HG02678 (cell line): ENCODE results near the gene CACNA1C.
"Not testable (repeated sequence)": the region's sequence is repeated elsewhere in the genome, so short reads cannot be mapped to it uniquely, and the experiment has no call there.

Experiments
- ATAC-seq: cut with Tn5 transposase; IDR thresholded peaks from one replicate; pipeline ENCODE4 v1.9.1; 2021; ENCODE audit warnings: mild to moderate bottlenecking, moderate library complexity; ENCODE audit not compliant: unreplicated experiment

Gene CACNA1C

GRCh38 chr12:2675776-2676175 is 623.0 kb downstream of the CACNA1C start:
- no peak for ATAC-seq

DNA sequence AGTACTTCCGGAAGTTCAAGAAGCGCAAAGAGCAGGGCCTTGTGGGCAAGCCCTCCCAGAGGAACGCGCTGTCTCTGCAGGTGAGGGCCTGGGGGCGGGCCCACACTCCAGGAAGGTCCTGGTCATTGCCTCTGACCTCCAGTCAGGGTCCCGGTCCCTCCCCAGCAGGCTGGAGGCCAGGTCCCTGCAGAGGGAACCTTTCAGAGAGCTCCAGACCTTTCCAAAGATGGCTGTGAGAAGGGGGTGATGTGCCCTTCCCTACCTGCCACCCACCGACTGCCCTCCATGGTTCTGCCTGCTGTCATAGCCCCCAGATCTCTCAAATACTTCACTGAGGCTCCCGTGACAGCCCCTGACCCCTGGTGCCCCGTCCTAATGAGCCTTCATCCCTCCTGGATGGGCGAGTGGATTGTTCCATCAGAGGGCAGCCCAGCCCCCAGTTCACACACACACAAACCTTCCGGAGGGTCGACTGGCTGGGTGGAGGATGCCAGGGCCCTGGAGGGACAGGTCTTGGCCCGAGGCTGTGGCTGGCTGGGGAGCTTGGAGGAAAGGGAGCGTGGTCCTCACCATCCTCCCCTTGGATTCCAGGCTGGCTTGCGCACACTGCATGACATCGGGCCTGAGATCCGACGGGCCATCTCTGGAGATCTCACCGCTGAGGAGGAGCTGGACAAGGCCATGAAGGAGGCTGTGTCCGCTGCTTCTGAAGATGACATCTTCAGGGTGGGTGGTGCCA is 624.5 kb downstream of the CACNA1C start:
- no peak for ATAC-seq

DNA sequence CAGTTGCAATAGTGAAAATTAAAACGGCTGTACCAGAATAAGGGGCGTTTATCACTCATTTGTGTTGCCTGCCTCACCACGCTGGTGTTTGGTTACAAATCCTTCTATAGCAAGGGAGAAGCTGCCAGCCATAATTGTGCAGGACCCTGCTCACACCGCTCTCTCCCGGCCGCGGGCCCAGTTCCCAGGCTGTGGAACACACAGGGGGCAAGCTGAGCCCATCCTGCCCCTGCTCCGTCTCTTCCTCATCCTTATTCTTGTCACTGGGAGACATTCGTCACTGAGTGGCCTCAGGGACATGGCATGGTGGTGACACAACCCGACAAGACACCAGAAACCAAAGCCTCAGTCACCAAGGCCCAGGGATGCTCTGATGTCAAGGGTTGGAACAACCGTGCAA is 625.6 kb downstream of the CACNA1C start:
- no peak for ATAC-seq

GRCh38 chr12:2679068-2679815 is 626.5 kb downstream of the CACNA1C start:
- no peak for ATAC-seq

DNA sequence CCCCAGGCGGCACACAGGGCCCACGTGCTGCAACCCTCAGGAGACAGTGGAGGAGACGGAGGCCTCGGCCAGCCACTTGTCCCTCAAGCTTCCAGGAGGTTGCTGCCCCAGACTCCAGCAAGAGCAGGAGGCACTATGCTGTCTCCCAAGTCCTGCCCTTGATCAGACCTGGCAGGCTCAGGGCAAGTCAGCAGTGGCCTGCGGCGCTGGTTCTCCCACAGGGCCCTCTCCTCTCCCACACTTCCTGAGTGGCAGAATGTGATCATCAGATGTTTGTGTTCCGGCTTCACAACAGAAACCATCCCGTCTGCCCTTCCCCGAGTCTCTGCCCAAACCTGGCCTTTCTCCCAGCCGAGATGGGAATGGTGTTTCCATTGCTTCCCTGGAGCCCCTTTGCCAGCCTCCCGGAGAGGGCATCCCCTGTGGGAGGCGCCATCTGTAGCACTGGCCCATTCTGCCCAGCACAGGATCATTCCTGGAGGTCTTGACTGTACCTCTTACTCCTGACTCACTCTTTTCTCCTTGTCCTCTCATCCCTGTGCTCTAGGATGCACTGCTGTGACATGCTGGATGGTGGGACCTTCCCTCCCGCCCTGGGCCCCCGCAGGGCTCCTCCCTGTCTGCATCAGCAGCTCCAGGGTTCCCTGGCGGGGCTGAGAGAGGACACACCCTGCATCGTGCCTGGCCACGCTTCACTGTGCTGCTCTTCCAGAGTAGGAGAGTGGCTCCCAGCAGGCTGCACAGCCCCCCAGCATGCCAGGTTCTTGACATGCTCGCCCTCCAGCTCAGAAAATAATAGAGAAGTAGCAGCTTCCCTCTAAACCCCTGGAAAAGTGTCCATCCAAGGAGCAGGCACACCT is 627.3 kb downstream of the CACNA1C start:
- no peak for ATAC-seq

DNA sequence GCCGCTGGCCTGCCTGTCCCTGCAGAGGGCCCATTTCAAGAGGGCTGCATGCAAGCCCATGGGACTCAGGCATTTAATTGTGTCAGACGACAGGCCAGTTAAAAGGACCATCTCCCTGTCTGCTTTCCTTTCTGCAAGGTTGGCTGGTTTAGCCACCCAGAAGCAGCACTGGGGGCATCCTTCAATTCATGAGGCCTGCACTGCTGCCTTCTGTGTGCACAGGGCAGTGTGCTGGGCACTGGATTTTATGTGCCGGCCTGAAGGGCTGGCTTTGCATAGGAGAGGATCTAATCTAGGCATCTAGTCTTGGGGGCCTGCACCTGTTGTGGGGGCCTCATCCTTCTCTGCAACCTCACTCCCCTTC is 627.9 kb downstream of the CACNA1C start:
- ATAC-seq = no peak

DNA sequence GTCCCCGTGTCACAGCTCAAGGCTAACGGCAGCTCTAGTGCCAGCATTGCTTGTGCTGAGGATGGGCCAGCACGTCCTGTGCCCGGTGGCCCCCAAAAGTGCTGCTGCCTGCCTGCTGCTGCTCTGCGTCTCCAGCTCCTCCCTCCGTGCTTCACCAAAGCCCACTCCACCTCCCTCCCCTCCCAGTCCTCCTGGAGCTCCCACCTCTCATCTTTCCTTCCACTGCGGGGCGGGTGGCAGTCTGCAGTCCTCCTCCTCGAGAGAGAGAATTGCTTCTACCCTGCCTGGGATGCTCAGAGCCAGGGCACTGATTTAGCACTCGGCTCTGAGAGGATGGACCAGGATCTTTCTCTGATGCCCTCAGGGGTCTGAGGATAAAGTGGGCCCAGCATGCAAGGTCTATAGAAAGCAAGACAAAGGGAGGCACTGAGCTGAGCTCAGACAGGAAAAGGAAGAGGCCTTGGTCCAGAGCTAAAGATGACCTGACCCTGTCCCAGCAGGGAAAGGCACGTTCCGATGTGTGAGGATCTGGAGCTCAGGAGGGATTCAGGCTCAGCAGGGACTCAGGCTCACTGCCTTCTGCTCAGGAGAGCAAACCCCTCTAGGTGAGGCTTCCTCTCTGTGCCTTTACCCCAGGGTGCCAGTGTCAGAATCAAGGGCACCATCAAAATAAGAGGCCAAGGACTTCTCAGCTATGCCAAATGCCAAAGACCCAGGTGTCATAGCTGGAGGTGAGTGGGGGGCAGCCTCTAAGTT is 628.8 kb downstream of the CACNA1C start:
- no peak for ATAC-seq

DNA sequence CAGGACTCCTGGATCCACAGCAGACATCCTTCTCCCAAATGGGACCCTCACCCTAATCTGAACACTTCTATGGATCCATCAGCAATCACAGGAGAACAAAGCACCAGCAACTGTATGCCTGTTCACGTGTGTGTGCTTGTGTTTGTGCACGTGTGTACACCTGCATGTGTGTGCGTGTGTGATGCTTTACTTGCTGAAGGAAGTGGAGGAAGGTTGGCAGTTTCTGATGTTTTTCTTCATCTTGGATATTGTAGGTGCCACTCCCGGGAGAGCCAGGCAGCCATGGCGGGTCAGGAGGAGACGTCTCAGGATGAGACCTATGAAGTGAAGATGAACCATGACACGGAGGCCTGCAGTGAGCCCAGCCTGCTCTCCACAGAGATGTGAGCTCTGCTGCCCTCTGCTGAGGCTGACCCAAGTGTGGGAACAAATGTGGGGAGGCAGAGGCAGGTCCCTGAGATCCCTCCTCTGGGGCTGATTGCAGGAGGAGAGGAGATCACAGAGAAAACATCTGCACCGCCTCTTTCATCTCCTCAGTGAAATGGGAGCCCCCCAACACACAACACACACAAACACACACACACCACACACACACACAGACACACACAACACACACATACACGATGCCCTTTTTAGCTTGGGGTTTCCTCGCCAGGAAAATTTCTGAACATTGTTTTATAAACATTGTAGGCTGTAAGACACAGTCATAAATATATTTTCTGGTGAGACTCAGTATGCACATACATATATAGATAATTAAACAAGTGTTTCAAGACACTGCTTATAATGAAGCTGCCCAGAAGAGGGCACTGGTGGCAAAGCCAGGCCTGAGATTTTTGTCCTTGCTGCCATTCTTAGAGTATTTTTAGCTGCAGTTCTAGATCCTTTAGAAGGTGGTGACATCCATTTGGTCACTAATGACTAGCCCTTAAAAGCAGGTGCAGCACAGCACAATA is 629.8 kb downstream of the CACNA1C start:
- ATAC-seq = no peak

- no peak for ATAC-seq
Observed at GRCh38 chr12:2683283-2684025, 630.7 kb downstream of the CACNA1C start.

DNA sequence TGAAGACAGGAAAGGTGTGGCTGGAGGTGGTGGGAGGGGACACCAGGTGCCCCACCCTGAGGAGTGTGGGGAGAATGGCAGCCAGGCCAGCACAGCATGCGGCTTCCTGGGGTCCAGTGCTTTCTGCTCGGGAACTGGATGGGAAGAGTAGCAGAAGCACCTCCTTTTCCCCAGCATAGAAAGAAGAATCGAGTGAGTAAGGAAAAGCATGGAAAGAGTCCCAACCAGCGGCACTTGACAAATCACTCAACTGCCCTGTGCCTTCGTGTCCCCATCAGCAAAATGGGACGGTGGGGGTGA is 631.2 kb downstream of the CACNA1C start:
- not testable (repeated sequence) for ATAC-seq

DNA sequence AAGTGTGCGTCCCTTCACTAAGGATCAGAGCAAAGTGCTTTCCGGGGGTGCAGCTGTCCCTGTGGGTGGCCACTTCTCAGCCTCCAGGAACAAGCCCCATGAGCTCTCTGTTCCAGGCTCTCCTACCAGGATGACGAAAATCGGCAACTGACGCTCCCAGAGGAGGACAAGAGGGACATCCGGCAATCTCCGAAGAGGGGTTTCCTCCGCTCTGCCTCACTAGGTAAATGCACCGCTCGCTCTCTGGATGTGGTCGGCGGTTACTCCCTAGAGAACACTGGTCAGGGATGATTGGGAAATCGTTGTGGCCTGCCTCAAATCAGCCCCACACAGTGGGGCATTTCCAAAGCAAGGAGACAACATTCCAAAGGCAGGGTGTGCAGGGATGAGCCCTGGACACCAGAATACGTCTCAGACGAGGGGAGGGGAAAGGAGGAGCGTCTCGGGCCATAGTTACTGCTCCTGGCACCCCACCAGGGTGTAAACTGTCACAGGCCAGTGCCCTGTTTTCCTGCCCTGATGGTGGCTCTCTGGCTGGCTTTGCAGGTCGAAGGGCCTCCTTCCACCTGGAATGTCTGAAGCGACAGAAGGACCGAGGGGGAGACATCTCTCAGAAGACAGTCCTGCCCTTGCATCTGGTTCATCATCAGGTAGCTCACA is 633.0 kb downstream of the CACNA1C start:
- ATAC-seq = not testable (repeated sequence)

DNA sequence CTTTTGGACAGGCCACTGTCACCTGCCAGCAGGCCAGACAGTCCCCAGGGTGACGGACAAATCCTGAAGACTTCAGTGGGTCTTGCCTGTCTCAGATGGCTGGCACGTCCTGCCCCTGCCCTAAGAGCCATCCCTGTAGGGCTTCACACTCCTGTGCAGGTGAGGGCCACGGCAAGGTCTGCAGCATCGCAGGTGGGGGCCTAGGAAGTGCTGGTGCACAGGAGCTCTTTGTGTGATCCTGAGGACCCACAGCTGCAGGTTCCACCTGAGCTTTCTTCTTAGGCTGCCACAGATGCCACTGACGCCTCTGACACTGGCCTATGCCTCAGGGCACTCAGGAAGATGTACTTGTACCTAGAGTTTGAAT is 633.5 kb downstream of the CACNA1C start:
- ATAC-seq = no peak

DNA sequence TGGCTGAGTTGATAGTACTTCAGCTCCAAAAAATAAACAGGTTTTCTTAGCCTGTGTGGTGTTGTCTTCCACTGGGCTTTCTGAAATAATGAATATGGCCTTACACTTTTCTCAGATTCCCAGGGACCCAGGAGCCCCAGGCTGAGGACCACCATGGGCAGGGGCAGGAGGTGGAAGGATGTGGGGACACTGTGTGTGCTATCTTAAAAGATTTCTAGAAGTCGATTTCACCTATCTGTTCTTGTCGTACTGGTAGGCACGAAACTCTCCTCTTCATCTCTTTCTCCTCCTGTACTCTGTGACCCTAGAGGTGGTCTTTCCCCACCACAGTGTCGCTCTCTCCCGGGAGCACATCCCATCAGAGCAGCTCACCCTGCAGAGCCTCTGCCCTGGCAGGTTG is 634.3 kb downstream of the CACNA1C start:
- ATAC-seq = no peak

- ATAC-seq = no peak
Observed at GRCh38 chr12:2687726-2688125, 634.9 kb downstream of the CACNA1C start.

DNA sequence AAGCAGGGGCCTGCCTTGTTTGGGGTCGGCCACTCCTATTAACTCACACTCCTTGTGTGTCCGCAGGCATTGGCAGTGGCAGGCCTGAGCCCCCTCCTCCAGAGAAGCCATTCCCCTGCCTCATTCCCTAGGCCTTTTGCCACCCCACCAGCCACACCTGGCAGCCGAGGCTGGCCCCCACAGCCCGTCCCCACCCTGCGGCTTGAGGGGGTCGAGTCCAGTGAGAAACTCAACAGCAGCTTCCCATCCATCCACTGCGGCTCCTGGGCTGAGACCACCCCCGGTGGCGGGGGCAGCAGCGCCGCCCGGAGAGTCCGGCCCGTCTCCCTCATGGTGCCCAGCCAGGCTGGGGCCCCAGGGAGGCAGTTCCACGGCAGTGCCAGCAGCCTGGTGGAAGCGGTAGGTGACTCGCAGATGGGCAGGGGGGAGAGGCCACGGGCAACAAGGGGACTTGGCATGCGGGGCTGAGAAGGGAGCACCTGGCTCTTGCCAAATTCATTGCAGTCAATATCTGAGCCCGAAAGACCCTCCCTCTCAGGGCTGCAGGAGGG is 635.7 kb downstream of the CACNA1C start:
- ATAC-seq = no peak

GRCh38 chr12:2689393-2689792 is 636.6 kb downstream of the CACNA1C start:
- no peak for ATAC-seq

DNA sequence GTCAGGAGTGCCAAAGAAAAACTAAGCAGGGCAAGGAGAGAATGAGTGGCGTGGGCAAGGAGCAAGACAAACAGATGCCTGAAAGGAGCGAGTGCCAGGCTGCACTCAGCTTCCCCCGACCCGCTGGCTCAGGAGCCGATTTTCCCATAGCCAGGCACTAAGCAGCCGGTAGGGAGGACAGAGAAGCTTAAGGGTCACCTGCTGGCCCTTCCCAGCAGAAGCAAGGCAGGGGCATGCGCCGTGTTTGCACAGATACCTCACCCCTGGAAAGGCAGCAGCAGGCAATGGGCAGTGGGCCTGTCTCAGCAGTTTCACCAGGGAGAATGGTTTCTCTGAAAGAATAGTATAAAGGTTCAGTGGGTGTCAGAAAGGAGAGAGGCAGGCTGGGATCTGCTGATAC is 637.1 kb downstream of the CACNA1C start:
- no peak for ATAC-seq

- ATAC-seq = no peak
Observed at GRCh38 chr12:2690348-2691005, 637.7 kb downstream of the CACNA1C start.
